ENCODE data around the gene SYTL1.

- TF ChIP-seq EP300 (IDR thresholded peaks at IDR 0.05; ENCODE audit: low read depth) (no peak), POLR2A (IDR thresholded peaks at IDR 0.05) (no peak), CTCF (IDR thresholded peaks at IDR 0.05) (no peak), POLR2AphosphoS5 (IDR thresholded peaks at IDR 0.05) (no peak)
Observed at GRCh38 chr1:27346991-27347624, 5.3 kb downstream of the SYTL1 start.

Measured in transverse colon (tissue), 4 donors.